HCT116 (cell line): Measurements from ENCODE around the gene KDM5C. TPM values are rescaled to one million over a fixed set of nuclear protein-coding genes. Genes with fewer than 3 reads are reported as not detected.

Source experiments
- ATAC-seq: fragments of 200-7000 bp; cut with Tn5 transposase; 2 replicates; pipeline ENCODE4 v1.9.1; 2020; ENCODE audit warnings: mild to moderate bottlenecking, moderate library complexity
- BruUV-seq: library from RNA; stranded (reverse); fragments of 400-500 nt; replicated peaks from 2 replicates; lab custom pipeline; 2021; lab: Mats Ljungman, UMichigan
- CTCF ChIA-PET: fragments of 300-600 bp; sonication (Branson Sonifier 250); formaldehyde crosslinking; loops from one replicate; lab custom pipeline; 2021; ENCODE audit warnings: antibody characterized with exemption; lab: Charles Lee
- POLR2A ChIA-PET: fragments of 300-600, 350-600 bp; sonication (Branson Sonifier 250); formaldehyde crosslinking; loops from one replicate; lab custom pipeline; 2021; ENCODE audit warnings: antibody characterized with exemption; lab: Charles Lee
- RAD21 ChIA-PET, 2 experiments: fragments of 300-600 bp; sonication (Branson Sonifier 250); formaldehyde crosslinking; loops; one replicate each; lab custom pipeline; 2023; ENCODE audit warnings: low total read pairs in 2 of 2; ENCODE audit not compliant: uncharacterized antibody in 2 of 2, unreplicated experiment in 2 of 2, low non-redundant PET in 1 of 2; lab: Charles Lee
- DNase-seq: peaks from one replicate; pipeline ENCODE4 v3.0.0-alpha.2; 2010; ENCODE audit warnings: low read depth, low spot score
- H2AFZ ChIP-seq: fragments of 200-600 bp; shearing (Covaris generic), sonication (generic); 2 replicates; pipeline ENCODE4 v1.6.1; 2017; ENCODE audit warnings: low read depth, mixed run types, mixed read lengths, antibody characterized with exemption, low read length; ENCODE audit not compliant: poor library complexity, severe bottlenecking
- H3K27ac ChIP-seq: 2 replicates; pipeline ENCODE4 v1.5.1; 2012; ENCODE audit warnings: low read depth, low read length
- H3K27me3 ChIP-seq: fragments of 200-600 bp; sonication (generic); 2 replicates; pipeline ENCODE4 v1.6.1; 2016; ENCODE audit warnings: mixed run types, low read length, mixed read lengths; ENCODE audit not compliant: insufficient read depth
- H3K36me3 ChIP-seq, 2 experiments: fragments of 200-500 bp in 1 of 2; fragments of 200-600 bp in 1 of 2; sonication (Bioruptor generic) in 1 of 2; sonication (generic) in 1 of 2; 2 replicates each; pipeline versions ENCODE4 v1.5.1 to v1.6.1; 2014 to 2016; ENCODE audit warnings: low read length in 2 of 2, inconsistent platforms in 1 of 2, mixed read lengths in 1 of 2, mixed run types in 1 of 2; ENCODE audit not compliant: insufficient read depth in 2 of 2, control insufficient read depth in 1 of 2
- H3K4me1 ChIP-seq, 2 experiments: fragments of 200-600 bp in 1 of 2; sonication (generic) in 1 of 2; 2 replicates each; pipeline versions ENCODE4 v1.5.1 to v1.6.1; 2012 to 2017; ENCODE audit warnings: low read length in 2 of 2, inconsistent platforms in 1 of 2, mild to moderate bottlenecking in 1 of 2, mixed read lengths in 1 of 2, mixed run types in 1 of 2, moderate library complexity in 1 of 2; ENCODE audit not compliant: insufficient read depth in 2 of 2, control insufficient read depth in 1 of 2
- H3K4me2 ChIP-seq: fragments of 200-600 bp; sonication (generic); 2 replicates; pipeline ENCODE4 v1.6.1; 2017; ENCODE audit warnings: mixed run types, low read length, mixed read lengths
- H3K4me3 ChIP-seq, 2 experiments: fragments of 200-600 bp in 1 of 2; sonication (generic) in 1 of 2; replicated peaks in 1 of 2; 2 replicates each; pipeline ENCODE4 v1.5.1; 2011 to 2016; ENCODE audit warnings: low read length in 2 of 2, control low read depth in 1 of 2, low read depth in 1 of 2, mild to moderate bottlenecking in 1 of 2, mixed read lengths in 1 of 2, mixed run types in 1 of 2
- H3K79me2 ChIP-seq: fragments of 200-600 bp; sonication (generic); 2 replicates; pipeline ENCODE4 v1.6.1; 2017; ENCODE audit warnings: mild to moderate bottlenecking, mixed run types, low read length, moderate library complexity, mixed read lengths; ENCODE audit not compliant: insufficient read depth
- H3K9ac ChIP-seq: fragments of 200-600 bp; sonication (generic); 2 replicates; pipeline ENCODE4 v1.6.1; 2016; ENCODE audit warnings: low read length, mixed read lengths
- H3K9me2 ChIP-seq: fragments of 200-600 bp; sonication (generic), shearing (Covaris generic); 2 replicates; pipeline ENCODE4 v1.6.1; 2017; ENCODE audit warnings: mixed run types, mild to moderate bottlenecking, moderate library complexity; ENCODE audit not compliant: insufficient read depth
- H3K9me3 ChIP-seq, 2 experiments: fragments of 200-500 bp in 1 of 2; fragments of 200-600 bp in 1 of 2; sonication (Bioruptor generic) in 1 of 2; sonication (generic) in 1 of 2; 2 replicates each; pipeline ENCODE4 v1.6.1; 2014 to 2017; ENCODE audit warnings: low read length in 2 of 2, mixed read lengths in 2 of 2, inconsistent platforms in 1 of 2, low read depth in 1 of 2, mild to moderate bottlenecking in 1 of 2, mixed run types in 1 of 2, moderate library complexity in 1 of 2; ENCODE audit not compliant: control insufficient read depth in 1 of 2, insufficient read depth in 1 of 2
- H4K20me1 ChIP-seq: fragments of 200-600 bp; sonication (generic), shearing (Covaris generic); 2 replicates; pipeline ENCODE4 v1.6.1; 2017; ENCODE audit warnings: mixed run types, mild to moderate bottlenecking, moderate library complexity; ENCODE audit not compliant: insufficient read depth
- CBX3 ChIP-seq: IDR thresholded peaks from 2 replicates; pipeline ENCODE4 v1.6.1; 2012; ENCODE audit warnings: low read depth
- JUND ChIP-seq: IDR thresholded peaks from 2 replicates; pipeline ENCODE4 v1.6.1; 2012
- SRF ChIP-seq: IDR thresholded peaks from 2 replicates; pipeline ENCODE4 v1.6.1; 2012; ENCODE audit warnings: low read depth
- intact Hi-C: fragments of 100-400 bp; cut with micrococcal nuclease; formaldehyde crosslinking; loops from 2 replicates; pipeline ENCODE4 v1.10.0; 2022
- total RNA-seq: library from RNA; stranded (reverse); gene quantifications from one replicate; pipeline ENCODE4 v1.2.1, GENCODE V29; 2021; ENCODE audit not compliant: unreplicated experiment
- TF ChIP-seq, protein P1 (sequence below): IDR thresholded peaks from 2 replicates; pipeline ENCODE4 v1.6.1; 2012; ENCODE audit warnings: low read depth

Gene KDM5C
- total RNA-seq, 1 experiment from 2014 or later, result 72.9 TPM

DNA sequence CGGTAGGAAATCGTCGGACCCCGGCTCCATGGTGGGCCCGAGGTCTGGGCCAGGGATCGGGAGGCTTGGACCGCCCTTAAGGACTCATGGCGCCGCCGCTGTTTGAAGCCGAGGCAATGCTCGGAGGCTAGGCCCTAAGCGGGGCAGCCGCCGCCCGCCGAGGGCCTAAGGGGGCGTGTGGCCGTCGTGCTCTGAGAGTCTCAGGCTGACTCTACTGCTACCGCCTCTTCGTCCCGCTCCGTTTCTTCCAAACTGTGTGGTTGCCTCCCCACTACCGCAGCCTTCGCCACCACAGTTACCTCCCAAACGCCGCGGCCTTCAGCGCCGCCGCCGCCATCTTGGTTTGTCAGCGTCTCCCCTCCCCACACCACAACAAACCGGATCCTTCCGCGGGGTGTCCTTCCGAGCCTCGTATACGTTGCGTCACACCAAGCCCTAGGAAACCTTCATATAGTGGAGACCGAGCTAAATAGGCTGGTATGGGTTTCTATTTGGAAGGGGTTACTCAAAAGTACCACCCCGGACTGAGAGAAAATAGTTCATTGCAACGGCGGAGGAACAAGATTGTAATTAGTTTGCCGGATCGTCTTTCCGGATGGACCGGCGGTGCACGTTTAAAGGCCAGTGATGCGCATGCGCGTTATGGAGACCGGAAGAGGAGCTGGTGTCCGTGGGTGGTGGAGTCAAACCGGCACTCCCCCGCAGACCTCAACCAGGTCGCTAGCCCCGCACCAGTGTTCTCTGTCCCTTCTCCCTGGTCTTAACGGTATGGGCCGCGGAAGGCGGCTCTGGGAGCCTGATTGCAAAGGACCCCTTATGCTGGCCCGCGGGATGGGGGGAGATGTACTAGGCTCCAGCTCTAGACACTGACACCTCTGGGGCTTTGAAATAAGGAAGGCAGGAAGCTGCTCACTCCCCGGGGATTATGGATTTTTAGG is at the start of gene KDM5C (continued):
- TF ChIP-seq, protein P1, sequence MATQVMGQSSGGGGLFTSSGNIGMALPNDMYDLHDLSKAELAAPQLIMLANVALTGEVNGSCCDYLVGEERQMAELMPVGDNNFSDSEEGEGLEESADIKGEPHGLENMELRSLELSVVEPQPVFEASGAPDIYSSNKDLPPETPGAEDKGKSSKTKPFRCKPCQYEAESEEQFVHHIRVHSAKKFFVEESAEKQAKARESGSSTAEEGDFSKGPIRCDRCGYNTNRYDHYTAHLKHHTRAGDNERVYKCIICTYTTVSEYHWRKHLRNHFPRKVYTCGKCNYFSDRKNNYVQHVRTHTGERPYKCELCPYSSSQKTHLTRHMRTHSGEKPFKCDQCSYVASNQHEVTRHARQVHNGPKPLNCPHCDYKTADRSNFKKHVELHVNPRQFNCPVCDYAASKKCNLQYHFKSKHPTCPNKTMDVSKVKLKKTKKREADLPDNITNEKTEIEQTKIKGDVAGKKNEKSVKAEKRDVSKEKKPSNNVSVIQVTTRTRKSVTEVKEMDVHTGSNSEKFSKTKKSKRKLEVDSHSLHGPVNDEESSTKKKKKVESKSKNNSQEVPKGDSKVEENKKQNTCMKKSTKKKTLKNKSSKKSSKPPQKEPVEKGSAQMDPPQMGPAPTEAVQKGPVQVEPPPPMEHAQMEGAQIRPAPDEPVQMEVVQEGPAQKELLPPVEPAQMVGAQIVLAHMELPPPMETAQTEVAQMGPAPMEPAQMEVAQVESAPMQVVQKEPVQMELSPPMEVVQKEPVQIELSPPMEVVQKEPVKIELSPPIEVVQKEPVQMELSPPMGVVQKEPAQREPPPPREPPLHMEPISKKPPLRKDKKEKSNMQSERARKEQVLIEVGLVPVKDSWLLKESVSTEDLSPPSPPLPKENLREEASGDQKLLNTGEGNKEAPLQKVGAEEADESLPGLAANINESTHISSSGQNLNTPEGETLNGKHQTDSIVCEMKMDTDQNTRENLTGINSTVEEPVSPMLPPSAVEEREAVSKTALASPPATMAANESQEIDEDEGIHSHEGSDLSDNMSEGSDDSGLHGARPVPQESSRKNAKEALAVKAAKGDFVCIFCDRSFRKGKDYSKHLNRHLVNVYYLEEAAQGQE, result no peak
- no peak for TF ChIP-seq CBX3

DNA sequence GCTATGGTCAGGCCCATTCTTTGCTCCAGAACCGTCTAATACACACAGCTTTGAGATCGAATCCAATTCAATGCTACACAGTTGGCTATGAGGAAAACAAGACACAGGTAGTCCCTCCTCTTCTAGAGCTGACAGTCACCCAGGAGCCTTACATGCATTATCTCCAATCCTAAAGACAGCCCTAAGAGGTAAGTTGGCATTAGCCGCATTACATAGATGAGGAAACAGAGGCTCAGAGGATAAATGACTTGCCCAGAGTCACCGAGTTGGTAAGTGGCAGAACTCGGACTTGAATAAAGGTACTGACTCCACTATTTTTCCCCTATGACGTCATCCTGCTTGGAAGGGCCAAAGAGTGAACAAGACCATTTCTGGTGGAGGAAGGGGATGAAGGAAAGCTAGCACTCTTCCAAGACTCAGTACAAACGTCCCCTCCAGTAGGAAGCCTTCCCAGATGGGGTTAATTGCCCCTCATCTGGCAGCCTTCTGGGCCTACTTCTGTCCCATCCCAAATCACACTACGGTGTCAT is 47.9 kb upstream of the KDM5C start:
- Histone ChIP-seq H3K36me3 (no peaks in the 10 kb centered on the region), H3K9me3 (no peaks in the 10 kb centered on the region), H2AFZ (no peak overlapping the region), H4K20me1 (no peaks in the 10 kb centered on the region), H3K4me2 (no peak overlapping the region), H3K79me2 (no peaks in the 10 kb centered on the region), H3K9me2 (no peaks in the 10 kb centered on the region), H3K27me3 (no peaks in the 10 kb centered on the region), H3K27ac (no peak overlapping the region), H3K4me1 (no peaks in the 10 kb centered on the region), H3K4me3 (no peak overlapping the region), H3K9ac (no peak overlapping the region)
- ChIA-PET POLR2A (no interaction called here), RAD21 (no interaction called here), CTCF (no interaction called here)
- no peak for DNase-seq
- no TSS peak for BruUV-seq
- intact Hi-C loops, result no loop called here
- no peak for TF ChIP-seq JUND
- TF ChIP-seq CBX3, result no peak
- no peak for TF ChIP-seq SRF
- no peak for ATAC-seq
